HCT116 (cell line): ENCODE results near the gene RILPL2. TPM values are rescaled to one million over a fixed set of nuclear protein-coding genes. Genes with fewer than 3 reads are reported as not detected.
"Not testable (repeated sequence)": the region's sequence is repeated elsewhere in the genome, so short reads cannot be mapped to it uniquely, and the experiment has no call there.

ENCODE experiments used
- ATAC-seq: fragments of 200-7000 bp; cut with Tn5 transposase; 2 replicates; pipeline ENCODE4 v1.9.1; 2020; ENCODE audit warnings: mild to moderate bottlenecking, moderate library complexity
- BruUV-seq: library from RNA; stranded (reverse); fragments of 400-500 nt; replicated peaks from 2 replicates; lab custom pipeline; 2021; lab: Mats Ljungman, UMichigan
- CTCF ChIA-PET: fragments of 300-600 bp; sonication (Branson Sonifier 250); formaldehyde crosslinking; loops from one replicate; lab custom pipeline; 2021; ENCODE audit warnings: antibody characterized with exemption; lab: Charles Lee
- POLR2A ChIA-PET: fragments of 300-600, 350-600 bp; sonication (Branson Sonifier 250); formaldehyde crosslinking; loops from one replicate; lab custom pipeline; 2021; ENCODE audit warnings: antibody characterized with exemption; lab: Charles Lee
- RAD21 ChIA-PET, 2 experiments: fragments of 300-600 bp; sonication (Branson Sonifier 250); formaldehyde crosslinking; loops; one replicate each; lab custom pipeline; 2023; ENCODE audit warnings: low total read pairs in 2 of 2; ENCODE audit not compliant: uncharacterized antibody in 2 of 2, unreplicated experiment in 2 of 2, low non-redundant PET in 1 of 2; lab: Charles Lee
- DNase-seq: peaks from one replicate; pipeline ENCODE4 v3.0.0-alpha.2; 2010; ENCODE audit warnings: low read depth, low spot score
- H2AFZ ChIP-seq: fragments of 200-600 bp; shearing (Covaris generic), sonication (generic); 2 replicates; pipeline ENCODE4 v1.6.1; 2017; ENCODE audit warnings: low read depth, mixed run types, mixed read lengths, antibody characterized with exemption, low read length; ENCODE audit not compliant: poor library complexity, severe bottlenecking
- H3K27ac ChIP-seq: 2 replicates; pipeline ENCODE4 v1.5.1; 2012; ENCODE audit warnings: low read depth, low read length
- H3K27me3 ChIP-seq: fragments of 200-600 bp; sonication (generic); 2 replicates; pipeline ENCODE4 v1.6.1; 2016; ENCODE audit warnings: mixed run types, low read length, mixed read lengths; ENCODE audit not compliant: insufficient read depth
- H3K36me3 ChIP-seq, 2 experiments: fragments of 200-500 bp in 1 of 2; fragments of 200-600 bp in 1 of 2; sonication (Bioruptor generic) in 1 of 2; sonication (generic) in 1 of 2; 2 replicates each; pipeline versions ENCODE4 v1.5.1 to v1.6.1; 2014 to 2016; ENCODE audit warnings: low read length in 2 of 2, inconsistent platforms in 1 of 2, mixed read lengths in 1 of 2, mixed run types in 1 of 2; ENCODE audit not compliant: insufficient read depth in 2 of 2, control insufficient read depth in 1 of 2
- H3K4me1 ChIP-seq, 2 experiments: fragments of 200-600 bp in 1 of 2; sonication (generic) in 1 of 2; 2 replicates each; pipeline versions ENCODE4 v1.5.1 to v1.6.1; 2012 to 2017; ENCODE audit warnings: low read length in 2 of 2, inconsistent platforms in 1 of 2, mild to moderate bottlenecking in 1 of 2, mixed read lengths in 1 of 2, mixed run types in 1 of 2, moderate library complexity in 1 of 2; ENCODE audit not compliant: insufficient read depth in 2 of 2, control insufficient read depth in 1 of 2
- H3K4me2 ChIP-seq: fragments of 200-600 bp; sonication (generic); 2 replicates; pipeline ENCODE4 v1.6.1; 2017; ENCODE audit warnings: mixed run types, low read length, mixed read lengths
- H3K4me3 ChIP-seq, 2 experiments: fragments of 200-600 bp in 1 of 2; sonication (generic) in 1 of 2; replicated peaks in 1 of 2; 2 replicates each; pipeline ENCODE4 v1.5.1; 2011 to 2016; ENCODE audit warnings: low read length in 2 of 2, control low read depth in 1 of 2, low read depth in 1 of 2, mild to moderate bottlenecking in 1 of 2, mixed read lengths in 1 of 2, mixed run types in 1 of 2
- H3K79me2 ChIP-seq: fragments of 200-600 bp; sonication (generic); 2 replicates; pipeline ENCODE4 v1.6.1; 2017; ENCODE audit warnings: mild to moderate bottlenecking, mixed run types, low read length, moderate library complexity, mixed read lengths; ENCODE audit not compliant: insufficient read depth
- H3K9ac ChIP-seq: fragments of 200-600 bp; sonication (generic); 2 replicates; pipeline ENCODE4 v1.6.1; 2016; ENCODE audit warnings: low read length, mixed read lengths
- H3K9me2 ChIP-seq: fragments of 200-600 bp; sonication (generic), shearing (Covaris generic); 2 replicates; pipeline ENCODE4 v1.6.1; 2017; ENCODE audit warnings: mixed run types, mild to moderate bottlenecking, moderate library complexity; ENCODE audit not compliant: insufficient read depth
- H3K9me3 ChIP-seq, 2 experiments: fragments of 200-500 bp in 1 of 2; fragments of 200-600 bp in 1 of 2; sonication (Bioruptor generic) in 1 of 2; sonication (generic) in 1 of 2; 2 replicates each; pipeline ENCODE4 v1.6.1; 2014 to 2017; ENCODE audit warnings: low read length in 2 of 2, mixed read lengths in 2 of 2, inconsistent platforms in 1 of 2, low read depth in 1 of 2, mild to moderate bottlenecking in 1 of 2, mixed run types in 1 of 2, moderate library complexity in 1 of 2; ENCODE audit not compliant: control insufficient read depth in 1 of 2, insufficient read depth in 1 of 2
- H4K20me1 ChIP-seq: fragments of 200-600 bp; sonication (generic), shearing (Covaris generic); 2 replicates; pipeline ENCODE4 v1.6.1; 2017; ENCODE audit warnings: mixed run types, mild to moderate bottlenecking, moderate library complexity; ENCODE audit not compliant: insufficient read depth
- ATF3 ChIP-seq: IDR thresholded peaks from 2 replicates; pipeline ENCODE4 v1.6.1; 2012
- CBX3 ChIP-seq: IDR thresholded peaks from 2 replicates; pipeline ENCODE4 v1.6.1; 2012; ENCODE audit warnings: low read depth
- CEBPB ChIP-seq: IDR thresholded peaks from 2 replicates; pipeline ENCODE4 v1.6.1; 2012; ENCODE audit warnings: low read depth
- CTCF ChIP-seq, 3 experiments: fragments of 200-600 bp in 1 of 3; sonication (generic) in 1 of 3; IDR thresholded peaks in 2 of 3; conservative IDR thresholded peaks in 1 of 3; 2 replicates each; pipeline ENCODE4 v1.5.1; 2012 to 2017; ENCODE audit warnings: low read depth in 2 of 3, low read length in 2 of 3, antibody characterized with exemption in 1 of 3, borderline replicate concordance in 1 of 3, control low read depth in 1 of 3, mild to moderate bottlenecking in 1 of 3, mixed read lengths in 1 of 3, mixed run types in 1 of 3, moderate library complexity in 1 of 3; ENCODE audit not compliant: insufficient read depth in 1 of 3
- EGR1 ChIP-seq: IDR thresholded peaks from 2 replicates; pipeline ENCODE4 v1.6.1; 2012; ENCODE audit warnings: low read depth
- ELF1 ChIP-seq: IDR thresholded peaks from 2 replicates; pipeline ENCODE4 v1.6.1; 2012; ENCODE audit warnings: low read depth, borderline replicate concordance
- EZH2 ChIP-seq: fragments of 200-600 bp; sonication (generic); IDR thresholded peaks from 2 replicates; pipeline ENCODE4 v1.6.1; 2017; ENCODE audit warnings: antibody characterized with exemption, mixed run types
- FOSL1 ChIP-seq: IDR thresholded peaks from 2 replicates; pipeline ENCODE4 v1.6.1; 2012; ENCODE audit warnings: low read depth
- JUND ChIP-seq: IDR thresholded peaks from 2 replicates; pipeline ENCODE4 v1.6.1; 2012
- POLR2A ChIP-seq: IDR thresholded peaks from 2 replicates; pipeline ENCODE4 v1.7.0; 2011; ENCODE audit warnings: borderline replicate concordance; ENCODE audit not compliant: insufficient read depth, insufficient read length; ENCODE audit errors: extremely low read depth
- POLR2AphosphoS5 ChIP-seq: IDR thresholded peaks from 2 replicates; pipeline ENCODE4 v1.6.1; 2011; ENCODE audit warnings: mild to moderate bottlenecking, low read depth, low read length, moderate library complexity
- RAD21 ChIP-seq: IDR thresholded peaks from 2 replicates; pipeline ENCODE4 v1.6.1; 2012; ENCODE audit warnings: low read depth, mild to moderate bottlenecking
- SIN3A ChIP-seq: IDR thresholded peaks from 2 replicates; pipeline ENCODE4 v1.6.1; 2012; ENCODE audit warnings: low read depth
- SP1 ChIP-seq: IDR thresholded peaks from 2 replicates; pipeline ENCODE4 v1.6.1; 2012; ENCODE audit warnings: low read depth
- SRF ChIP-seq: IDR thresholded peaks from 2 replicates; pipeline ENCODE4 v1.6.1; 2012; ENCODE audit warnings: low read depth
- TCF7L2 ChIP-seq: IDR thresholded peaks from 2 replicates; pipeline ENCODE4 v1.7.0; 2011; ENCODE audit warnings: borderline replicate concordance, inconsistent platforms; ENCODE audit not compliant: insufficient read depth, insufficient read length; ENCODE audit errors: extremely low read depth
- ZFX ChIP-seq: fragments of 450-650 bp; IDR thresholded peaks from 2 replicates; pipeline ENCODE4 v1.6.1; 2017
- ZNF274 ChIP-seq: fragments of 200-500 bp; sonication (Bioruptor generic); IDR thresholded peaks from 2 replicates; pipeline ENCODE4 v1.6.1; 2014; ENCODE audit warnings: mild to moderate bottlenecking, low read depth, low read length, inconsistent platforms
- intact Hi-C: fragments of 100-400 bp; cut with micrococcal nuclease; formaldehyde crosslinking; loops from 2 replicates; pipeline ENCODE4 v1.10.0; 2022
- total RNA-seq: library from RNA; stranded (reverse); gene quantifications from one replicate; pipeline ENCODE4 v1.2.1, GENCODE V29; 2021; ENCODE audit not compliant: unreplicated experiment
- TF ChIP-seq, protein P1 (sequence below): IDR thresholded peaks from 2 replicates; pipeline ENCODE4 v1.6.1; 2012
- TF ChIP-seq, protein P2 (sequence below): IDR thresholded peaks from 2 replicates; pipeline ENCODE4 v1.6.1; 2011; ENCODE audit warnings: mild to moderate bottlenecking, low read length, moderate library complexity; ENCODE audit not compliant: insufficient replicate concordance; ENCODE audit errors: extremely low read depth

Gene RILPL2
- total RNA-seq, 1 experiment from 2014 or later = 2.3 TPM

- DNase-seq (no peak), ATAC-seq (no peak)
- Histone ChIP-seq H3K9me3 (no peaks in the 10 kb centered on the region), H2AFZ (no peak overlapping the region), H3K79me2 (peaks cover 19% of the 10 kb centered on the region), H3K36me3 (0 out of 4 replicates have a peak, but pooled peaks cover 0 to 2% of the 10 kb centered on the region in 2 experiments), H3K9ac (no peak overlapping the region), H4K20me1 (no peaks in the 10 kb centered on the region), H3K27me3 (no peaks in the 10 kb centered on the region), H3K4me3 (no peak overlapping the region), H3K4me2 (no peak overlapping the region), H3K4me1 (no peaks in the 10 kb centered on the region), H3K27ac (no peak overlapping the region), H3K9me2 (no peaks in the 10 kb centered on the region)
- POLR2A ChIA-PET = no interaction called here
- CTCF ChIA-PET = no interaction called here
- TF ChIP-seq CBX3 = no peak
- TF ChIP-seq RAD21 = no peak
- TF ChIP-seq CTCF (IDR thresholded peaks at IDR 0.05 in 2 of 3, conservative IDR thresholded peaks at IDR 0.05 in 1 of 3; ENCODE audit: borderline replicate concordance in 1 of 3, insufficient read depth in 1 of 3, low read depth in 2 of 3, low read length in 2 of 3) = no peak
- TF ChIP-seq ATF3 = no peak
- TF ChIP-seq, protein P1, sequence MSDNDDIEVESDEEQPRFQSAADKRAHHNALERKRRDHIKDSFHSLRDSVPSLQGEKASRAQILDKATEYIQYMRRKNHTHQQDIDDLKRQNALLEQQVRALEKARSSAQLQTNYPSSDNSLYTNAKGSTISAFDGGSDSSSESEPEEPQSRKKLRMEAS = no peak
- TF ChIP-seq CEBPB = no peak
- TF ChIP-seq JUND = no peak
- no peak for TF ChIP-seq EGR1
- no peak for TF ChIP-seq TCF7L2
- no peak for TF ChIP-seq SRF
- TF ChIP-seq SIN3A = no peak
- no peak for TF ChIP-seq POLR2A
- TF ChIP-seq SP1 = no peak
- TF ChIP-seq FOSL1 = no peak
- TF ChIP-seq ELF1 = no peak
- TF ChIP-seq, protein P2, sequence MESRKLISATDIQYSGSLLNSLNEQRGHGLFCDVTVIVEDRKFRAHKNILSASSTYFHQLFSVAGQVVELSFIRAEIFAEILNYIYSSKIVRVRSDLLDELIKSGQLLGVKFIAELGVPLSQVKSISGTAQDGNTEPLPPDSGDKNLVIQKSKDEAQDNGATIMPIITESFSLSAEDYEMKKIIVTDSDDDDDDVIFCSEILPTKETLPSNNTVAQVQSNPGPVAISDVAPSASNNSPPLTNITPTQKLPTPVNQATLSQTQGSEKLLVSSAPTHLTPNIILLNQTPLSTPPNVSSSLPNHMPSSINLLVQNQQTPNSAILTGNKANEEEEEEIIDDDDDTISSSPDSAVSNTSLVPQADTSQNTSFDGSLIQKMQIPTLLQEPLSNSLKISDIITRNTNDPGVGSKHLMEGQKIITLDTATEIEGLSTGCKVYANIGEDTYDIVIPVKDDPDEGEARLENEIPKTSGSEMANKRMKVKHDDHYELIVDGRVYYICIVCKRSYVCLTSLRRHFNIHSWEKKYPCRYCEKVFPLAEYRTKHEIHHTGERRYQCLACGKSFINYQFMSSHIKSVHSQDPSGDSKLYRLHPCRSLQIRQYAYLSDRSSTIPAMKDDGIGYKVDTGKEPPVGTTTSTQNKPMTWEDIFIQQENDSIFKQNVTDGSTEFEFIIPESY = no peak
- TF ChIP-seq ZFX = no peak
- no peak for TF ChIP-seq ZNF274
- no peak for TF ChIP-seq EZH2
- TF ChIP-seq POLR2AphosphoS5 = no peak
- intact Hi-C loops = no loop called here
- RAD21 ChIA-PET = no interaction called here
- BruUV-seq = no TSS peak
Measured at GRCh38 chr12:123465084-123465483, 28.6 kb upstream of the RILPL2 start.

- H4K20me1 ChIP-seq, intact Hi-C loops, H3K4me3 ChIP-seq, BruUV-seq, CTCF ChIA-PET, H3K27ac ChIP-seq, H3K4me1 ChIP-seq, H3K9ac ChIP-seq, H3K9me2 ChIP-seq, H3K9me3 ChIP-seq, H3K4me2 ChIP-seq, H3K36me3 ChIP-seq, H2AFZ ChIP-seq, ATAC-seq, POLR2A ChIA-PET, DNase-seq, H3K27me3 ChIP-seq: not testable (repeated sequence)
- H3K79me2 ChIP-seq = peaks cover 31% of the 10 kb centered on the region
- RAD21 ChIA-PET = interaction anchor here in 1 of 2 experiments (0.6 kb wide), 1 partner anchor 121 kb away, joined by 5 read pairs; the partner anchor contains the start of gene TMED2
Measured at GRCh38 chr12:123463174-123463573, 26.7 kb upstream of the RILPL2 start.
